ENCODE measurements around the gene NPHP3. TPM values are rescaled to one million over a fixed set of nuclear protein-coding genes. Genes with fewer than 3 reads are reported as not detected.

The NPHP3 gene
- total and polyA plus RNA-seq, 7 donors = 3.9 to 9.1 (median 6.9) TPM

GRCh38 chr3:132720228-132720627 is 2.0 kb downstream of the NPHP3 start:
- peaks cover 30% of the 10 kb centered on the region for H3K4me1 ChIP-seq
- TF ChIP-seq CTCF (IDR thresholded peaks at IDR 0.05) = no peak
- intact Hi-C loops (cut with DNase I) = loop anchor here in 1 of 2 donors (5.0 to 10.0 kb wide), 2 partner anchors 852 to 1215 kb away; partner anchors contain the start of gene CDV3
- ATAC-seq (no peak), DNase-seq (no peak)
- peak overlapping the region; percentile 72 for H3K4me3 ChIP-seq
- no peak overlapping the region for H3K27ac ChIP-seq
- H3K36me3 ChIP-seq (ENCODE audit: insufficient read depth in 1 of 2, low read depth in 1 of 2) = peaks cover 2 to 43% of the 10 kb centered on the region in 2 donors
- no peaks in the 10 kb centered on the region for H3K27me3 ChIP-seq (ENCODE audit: insufficient read depth in 3 of 3, low read length in 2 of 3)
- 42 to 54% (median 44%) methylated on average over 6 of the region's 6 CpGs for WGBS, 3 donors
- no peaks in the 10 kb centered on the region for H3K9me3 ChIP-seq

- Histone ChIP-seq H3K4me1 (peaks cover 22% of the 10 kb centered on the region), H3K27ac (no peak overlapping the region), H3K27me3 (ENCODE audit: insufficient read depth in 3 of 3, low read length in 2 of 3) (no peaks in the 10 kb centered on the region), H3K9me3 (no peaks in the 10 kb centered on the region), H3K36me3 (ENCODE audit: insufficient read depth in 1 of 2, low read depth in 1 of 2) (peaks cover 2 to 78% of the 10 kb centered on the region in 2 donors), H3K4me3 (no peak overlapping the region)
- DNase-seq (no peak), ATAC-seq (no peak)
- intact Hi-C loops (cut with DNase I) = loop anchor here (5.0 to 10.0 kb wide), 2 partner anchors 49 to 52 kb away; partner anchors contain the start of gene UBA5 (in 1 of the 2)
- TF ChIP-seq CTCF (IDR thresholded peaks at IDR 0.05) = no peak
Observed at GRCh38 chr3:132716372-132716771, 5.8 kb downstream of the NPHP3 start.

GRCh38 chr3:132713977-132714727 is 8.1 kb downstream of the NPHP3 start:
- H3K27ac ChIP-seq = no peak overlapping the region
- H3K36me3 ChIP-seq (ENCODE audit: insufficient read depth in 1 of 2, low read depth in 1 of 2) = peaks cover 2 to 96% of the 10 kb centered on the region in 2 donors
- H3K27me3 ChIP-seq (ENCODE audit: insufficient read depth in 3 of 3, low read length in 2 of 3) = no peaks in the 10 kb centered on the region
- peaks cover 4% of the 10 kb centered on the region for H3K4me1 ChIP-seq
- no peaks in the 10 kb centered on the region for H3K9me3 ChIP-seq
- no peak overlapping the region for H3K4me3 ChIP-seq
- intact Hi-C loops (cut with DNase I) = loop anchor here in 1 of 2 donors (10.0 kb wide), 1 partner anchor 49 kb away; the partner anchor contains the start of gene UBA5
- no peak for TF ChIP-seq CTCF (IDR thresholded peaks at IDR 0.05)
- ATAC-seq = no peak
- DNase-seq = no peak
- 80 to 83% (median 81%) methylated on average over 5 of the region's 5 CpGs for WGBS, 3 donors

GRCh38 chr3:132710311-132710710 is 11.9 kb downstream of the NPHP3 start:
- Histone ChIP-seq H3K27me3 (ENCODE audit: insufficient read depth in 3 of 3, low read length in 2 of 3) (no peaks in the 10 kb centered on the region), H3K4me3 (no peak overlapping the region), H3K4me1 (no peaks in the 10 kb centered on the region), H3K36me3 (ENCODE audit: insufficient read depth in 1 of 2, low read depth in 1 of 2) (peaks cover 0 to 93% of the 10 kb centered on the region in 2 donors), H3K9me3 (no peaks in the 10 kb centered on the region), H3K27ac (no peak overlapping the region)
- no peak for TF ChIP-seq CTCF (IDR thresholded peaks at IDR 0.05)
- ATAC-seq (no peak), DNase-seq (no peak)
- intact Hi-C loops (cut with DNase I) = loop anchor here in 1 of 2 donors (10.0 kb wide), 1 partner anchor 46 kb away; the partner anchor contains the start of gene UBA5
- WGBS, 3 donors = 93 to 96% (median 95%) methylated on average over 6 of the region's 6 CpGs

All from psoas muscle (tissue), 8 donors.